ENCODE results near the gene ANKDD1B.

GRCh38 chr5:75630875-75631274 lies 19.6 kb downstream of the ANKDD1B start:
- TF ChIP-seq JUN (IDR thresholded peaks at IDR 0.05) (no peak), POLR2A (IDR thresholded peaks at IDR 0.05; ENCODE audit: low read length) (no peak), RARB (CRISPR knock-in tag; IDR thresholded peaks at IDR 0.05) (no peak), BHLHE40 (IDR thresholded peaks at IDR 0.05; ENCODE audit: low read depth, low read length) (no peak), HOXA7 (CRISPR knock-in tag; IDR thresholded peaks at IDR 0.05) (no peak), EP300 (IDR thresholded peaks at IDR 0.05) (no peak), RAD21 (conservative IDR thresholded peaks at IDR 0.05 in 1 of 2, IDR thresholded peaks at IDR 0.05 in 1 of 2) (no peak)
